ENCODE measurements around the gene KANK2.

The KANK2 gene

DNA sequence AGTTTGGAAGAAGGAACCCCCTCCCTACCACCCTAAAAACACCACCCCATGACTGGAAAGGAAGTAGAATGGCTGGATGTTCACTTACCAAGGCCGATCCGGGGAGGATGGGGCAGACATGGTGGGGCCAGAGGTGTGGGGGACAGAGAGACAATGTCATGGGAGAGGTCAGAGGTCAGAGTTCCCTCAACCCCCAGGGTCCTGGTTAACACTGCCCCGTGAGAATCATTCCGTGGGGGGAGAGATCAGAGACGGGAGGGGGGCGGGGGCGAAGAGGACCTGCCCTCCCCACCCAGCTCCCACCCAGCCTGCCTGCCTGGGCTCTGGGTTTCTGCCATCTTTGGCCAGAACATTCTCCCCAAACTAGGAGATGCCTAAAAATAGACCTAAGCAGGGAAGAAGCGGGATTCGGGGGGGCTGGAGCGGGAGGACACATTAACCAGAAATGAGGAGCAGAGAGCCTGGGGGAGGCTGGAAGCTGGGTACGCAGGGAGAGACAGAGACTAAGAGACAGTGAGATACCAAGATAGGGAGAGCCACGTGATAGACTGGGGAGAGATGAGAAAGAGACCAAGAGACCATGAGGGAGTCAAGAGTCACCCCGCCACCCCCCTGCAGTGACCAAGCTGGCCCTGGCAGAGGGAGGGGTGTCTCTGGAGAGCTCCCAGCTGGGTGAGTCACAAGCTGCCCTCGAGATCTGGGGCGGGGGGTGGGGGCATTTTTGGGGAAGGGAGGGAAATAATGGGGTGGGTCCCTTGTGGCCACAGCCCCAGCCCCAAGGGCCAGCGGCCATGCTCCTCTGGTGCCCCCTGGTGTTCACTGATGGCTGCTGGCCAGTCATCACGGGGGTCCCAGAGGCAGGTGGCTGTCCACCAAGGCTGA is 6.1 kb upstream of the KANK2 start:
- DNase-seq (ENCODE audit: low spot score) = peak; percentile 81
- in situ Hi-C loops (cut with MboI; ENCODE audit: low sequenced_read_pairs, unreplicated experiment) = loop anchor here (10.0 kb wide), 1 partner anchor 159 kb away; no protein-coding TSS in a partner anchor
- TF ChIP-seq, protein P1, sequence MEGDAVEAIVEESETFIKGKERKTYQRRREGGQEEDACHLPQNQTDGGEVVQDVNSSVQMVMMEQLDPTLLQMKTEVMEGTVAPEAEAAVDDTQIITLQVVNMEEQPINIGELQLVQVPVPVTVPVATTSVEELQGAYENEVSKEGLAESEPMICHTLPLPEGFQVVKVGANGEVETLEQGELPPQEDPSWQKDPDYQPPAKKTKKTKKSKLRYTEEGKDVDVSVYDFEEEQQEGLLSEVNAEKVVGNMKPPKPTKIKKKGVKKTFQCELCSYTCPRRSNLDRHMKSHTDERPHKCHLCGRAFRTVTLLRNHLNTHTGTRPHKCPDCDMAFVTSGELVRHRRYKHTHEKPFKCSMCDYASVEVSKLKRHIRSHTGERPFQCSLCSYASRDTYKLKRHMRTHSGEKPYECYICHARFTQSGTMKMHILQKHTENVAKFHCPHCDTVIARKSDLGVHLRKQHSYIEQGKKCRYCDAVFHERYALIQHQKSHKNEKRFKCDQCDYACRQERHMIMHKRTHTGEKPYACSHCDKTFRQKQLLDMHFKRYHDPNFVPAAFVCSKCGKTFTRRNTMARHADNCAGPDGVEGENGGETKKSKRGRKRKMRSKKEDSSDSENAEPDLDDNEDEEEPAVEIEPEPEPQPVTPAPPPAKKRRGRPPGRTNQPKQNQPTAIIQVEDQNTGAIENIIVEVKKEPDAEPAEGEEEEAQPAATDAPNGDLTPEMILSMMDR (IDR thresholded peaks at IDR 0.05; ENCODE audit: borderline replicate concordance, control extremely low read depth, extremely low read depth, insufficient read depth, missing control alignments) = peak; percentile 84

DNA sequence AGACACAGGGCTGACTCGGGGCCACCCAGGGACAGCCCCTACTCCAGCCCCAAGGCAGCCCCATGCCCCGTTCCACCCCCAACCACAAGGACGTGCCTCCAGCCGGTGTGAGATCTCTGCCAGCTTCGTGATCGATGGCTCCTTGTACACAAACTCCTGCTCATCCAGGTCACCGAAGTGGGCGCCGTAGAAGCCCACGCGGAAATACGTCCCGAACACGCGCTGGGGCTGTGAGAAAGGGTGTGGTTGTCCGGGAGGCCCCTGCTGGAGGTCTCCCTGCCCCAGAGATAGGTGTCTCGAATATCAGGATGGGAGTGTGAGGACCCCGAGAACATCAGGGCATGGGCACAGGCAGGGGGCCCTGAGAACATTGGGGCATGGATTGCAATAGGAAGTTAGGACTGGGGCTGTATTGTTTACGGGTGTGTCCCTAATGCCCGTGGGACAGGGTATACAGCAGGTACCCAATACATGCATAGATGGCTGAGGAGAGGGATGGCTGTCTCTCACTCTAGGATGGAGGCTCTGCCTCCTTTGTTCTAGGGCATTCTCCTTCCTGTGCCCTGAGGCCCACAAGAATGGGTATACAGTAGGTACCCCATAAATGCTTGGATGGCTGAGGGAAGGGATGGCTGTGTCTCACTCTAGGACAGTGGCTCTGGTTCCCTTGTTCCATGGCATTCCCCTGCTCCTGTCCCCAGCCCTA is 5.3 kb upstream of the KANK2 start:
- in situ Hi-C loops (cut with MboI; ENCODE audit: low sequenced_read_pairs, unreplicated experiment) = loop anchor here (10.0 kb wide), 1 partner anchor 158 kb away; no protein-coding TSS in a partner anchor
- TF ChIP-seq, protein P1 (IDR thresholded peaks at IDR 0.05; ENCODE audit: borderline replicate concordance, control extremely low read depth, extremely low read depth, insufficient read depth, missing control alignments) = no peak
- DNase-seq (ENCODE audit: low spot score) = no peak

DNA sequence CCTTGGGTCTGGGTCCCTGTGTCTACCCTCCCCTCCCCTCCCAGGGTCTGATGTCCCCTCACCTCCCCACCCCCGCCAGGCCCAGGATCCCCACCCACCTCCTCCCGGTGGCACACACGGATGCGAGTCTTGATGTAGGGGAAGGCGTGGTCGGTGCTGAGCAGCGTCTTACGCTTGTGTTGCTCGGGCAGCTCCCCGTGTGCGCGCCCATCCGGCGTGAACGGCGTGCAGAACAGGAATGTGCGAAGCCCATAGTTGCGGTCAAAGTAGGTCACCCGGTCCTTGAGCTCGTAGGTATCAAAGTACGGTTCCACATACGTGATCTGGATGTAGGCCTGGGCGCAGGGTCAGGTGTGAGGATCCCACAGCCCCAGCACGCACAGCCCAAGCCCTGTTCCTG is 4.4 kb upstream of the KANK2 start:
- DNase-seq (ENCODE audit: low spot score) = no peak
- TF ChIP-seq, protein P1 (IDR thresholded peaks at IDR 0.05; ENCODE audit: borderline replicate concordance, control extremely low read depth, extremely low read depth, insufficient read depth, missing control alignments) = no peak
- in situ Hi-C loops (cut with MboI; ENCODE audit: low sequenced_read_pairs, unreplicated experiment) = loop anchor here (10.0 kb wide), 1 partner anchor 157 kb away; no protein-coding TSS in a partner anchor

DNA sequence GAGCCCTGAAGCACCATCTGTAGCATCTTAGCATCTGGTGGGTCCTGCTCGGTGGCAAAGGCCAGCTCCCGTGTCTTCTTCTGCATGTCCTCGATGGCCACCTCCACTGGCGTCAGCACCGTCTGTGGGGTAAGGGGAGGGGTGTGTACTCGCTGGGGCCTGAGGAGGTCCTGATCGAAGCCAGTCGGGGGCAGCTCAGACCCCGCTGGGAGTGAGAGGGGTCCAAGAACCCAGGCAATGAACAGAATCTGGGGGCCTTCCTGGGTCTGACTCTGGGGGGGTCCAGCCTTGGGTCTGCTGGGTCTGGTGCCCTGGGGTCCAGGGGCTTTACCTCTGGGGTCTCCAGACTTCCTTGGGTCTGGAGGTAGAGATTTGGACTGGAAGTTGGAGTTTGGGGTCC is 3.6 kb upstream of the KANK2 start:
- TF ChIP-seq, protein P1 (IDR thresholded peaks at IDR 0.05; ENCODE audit: borderline replicate concordance, control extremely low read depth, extremely low read depth, insufficient read depth, missing control alignments) = no peak
- no peak for DNase-seq (ENCODE audit: low spot score)
- in situ Hi-C loops (cut with MboI; ENCODE audit: low sequenced_read_pairs, unreplicated experiment) = loop anchor here (10.0 kb wide), 1 partner anchor 156 kb away; no protein-coding TSS in a partner anchor

DNA sequence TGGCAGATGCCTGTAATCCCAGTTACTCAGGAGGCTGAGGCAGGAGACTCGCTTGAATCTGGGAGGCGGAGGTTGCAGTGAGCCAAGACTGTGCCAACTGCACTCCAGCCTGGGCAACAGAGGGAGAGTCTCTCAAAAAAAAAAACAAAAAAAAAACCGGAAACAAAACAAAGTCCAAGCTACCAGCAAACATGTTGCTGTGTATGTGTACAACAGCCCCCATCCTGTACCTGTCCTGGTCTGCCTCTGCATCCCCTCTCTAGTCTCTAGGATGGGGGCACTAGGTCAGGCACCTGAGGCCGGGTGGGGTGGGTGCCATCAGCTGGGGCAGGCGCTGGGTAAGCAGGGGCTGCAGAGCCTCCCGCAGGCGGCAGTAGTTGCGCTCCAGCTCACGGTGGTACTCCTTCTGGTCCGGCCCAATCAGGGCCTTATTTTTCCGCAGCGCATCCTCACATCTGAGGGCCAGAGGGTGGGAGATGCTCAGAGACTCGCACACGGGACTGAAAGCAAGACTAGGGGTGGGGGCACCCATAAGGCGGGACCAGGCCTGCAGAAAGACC is 2.8 kb upstream of the KANK2 start:
- TF ChIP-seq, protein P1 (IDR thresholded peaks at IDR 0.05; ENCODE audit: borderline replicate concordance, control extremely low read depth, extremely low read depth, insufficient read depth, missing control alignments) = no peak
- DNase-seq (ENCODE audit: low spot score) = no peak
- in situ Hi-C loops (cut with MboI; ENCODE audit: low sequenced_read_pairs, unreplicated experiment) = loop anchor here (10.0 kb wide), 1 partner anchor 155 kb away; no protein-coding TSS in a partner anchor

DNA sequence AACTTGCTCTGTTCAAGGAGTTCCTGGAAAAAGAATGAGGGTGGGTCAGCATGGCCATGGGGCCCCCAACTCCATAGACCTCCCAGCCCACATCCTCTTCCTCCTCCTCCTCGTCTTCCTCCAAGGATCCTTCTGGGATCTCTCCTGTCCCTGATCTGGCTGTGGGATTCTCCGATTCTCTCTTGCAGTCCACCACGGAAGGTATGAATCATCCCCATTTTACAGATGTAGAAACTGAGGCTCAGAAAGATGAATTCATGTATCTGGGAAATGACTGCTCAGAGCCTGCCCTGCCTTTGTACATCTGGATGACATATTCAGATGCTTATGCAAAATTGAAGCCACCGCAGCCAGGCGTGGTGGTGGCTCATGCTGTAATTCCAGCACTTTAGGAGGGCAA is 2.2 kb upstream of the KANK2 start:
- DNase-seq (ENCODE audit: low spot score) = no peak
- TF ChIP-seq, protein P1 (IDR thresholded peaks at IDR 0.05; ENCODE audit: borderline replicate concordance, control extremely low read depth, extremely low read depth, insufficient read depth, missing control alignments) = no peak
- in situ Hi-C loops (cut with MboI; ENCODE audit: low sequenced_read_pairs, unreplicated experiment) = no loop called here
